BLaER1 treated with 17β-estradiol and CSF1 and Interleukin-3, amounts not matched to agents 10 nM and 100 nM (cell line): ENCODE data around the gene AP1G1.

Source experiments
- H3K27ac ChIP-seq, 11 experiments: shearing (Covaris generic); formaldehyde crosslinking; 2 replicates each; pipeline ENCODE4 v1.8.1; 2022
- H3K27me3 ChIP-seq, 11 experiments: shearing (Covaris generic); formaldehyde crosslinking; 2 replicates each; pipeline ENCODE4 v1.8.1; 2022
- H3K36me3 ChIP-seq, 11 experiments: shearing (Covaris generic); formaldehyde crosslinking; 2 replicates each; pipeline ENCODE4 v1.8.1; 2022
- H3K4me1 ChIP-seq, 10 experiments: shearing (Covaris generic); formaldehyde crosslinking; 2 replicates each; pipeline ENCODE4 v1.8.1; 2022
- H3K4me2 ChIP-seq, 11 experiments: shearing (Covaris generic); formaldehyde crosslinking; 2 replicates each; pipeline ENCODE4 v1.8.1; 2022
- H3K4me3 ChIP-seq, 10 experiments: shearing (Covaris generic); formaldehyde crosslinking; 2 replicates each; pipeline ENCODE4 v1.8.1; 2022
- H3K9ac ChIP-seq, 11 experiments: shearing (Covaris generic); formaldehyde crosslinking; 2 replicates each; pipeline ENCODE4 v1.8.1; 2022
- H3K9me3 ChIP-seq, 11 experiments: shearing (Covaris generic); formaldehyde crosslinking; replicated peaks in 1 of 11; 2 replicates each; pipeline ENCODE4 v1.8.1; 2022
- H4K20me1 ChIP-seq, 11 experiments: shearing (Covaris generic); formaldehyde crosslinking; 2 replicates each; pipeline ENCODE4 v1.8.1; 2022
- Cebpa-rat ChIP-seq, 11 experiments: shearing (Covaris generic); IDR thresholded peaks; 2 replicates each; pipeline ENCODE4 v1.8.1; 2022

AP1G1 gene

DNA sequence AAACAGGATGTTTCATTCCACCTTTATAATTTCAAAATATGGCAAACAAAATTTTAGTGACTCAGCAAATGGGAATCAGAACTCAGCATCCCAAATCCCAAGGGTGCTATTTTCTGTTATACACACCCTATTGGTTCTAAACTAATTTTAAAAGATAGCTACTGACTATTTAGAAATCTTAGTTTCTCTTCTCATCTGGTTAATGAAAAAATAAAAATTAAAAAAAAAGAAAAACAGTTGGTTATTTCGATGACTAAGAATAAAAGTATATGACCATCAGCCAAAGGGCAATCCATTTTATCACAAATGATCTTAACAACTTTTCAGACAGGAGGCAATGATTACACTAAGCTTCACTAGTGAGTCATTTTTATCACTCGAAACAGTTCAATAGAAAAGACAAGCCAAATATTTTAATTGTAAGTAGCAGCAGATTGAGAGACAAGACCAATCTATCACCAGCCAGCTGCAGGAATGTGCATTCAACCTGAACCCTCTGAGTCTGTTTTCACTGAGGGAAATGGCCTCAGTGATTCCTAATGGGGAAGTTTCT, 99.3 kb downstream of the AP1G1 start:
- peaks cover 0 to 4% (median 0%) of the 10 kb centered on the region in 10 experiments; a peak in 1 of 20 replicates for H3K4me1 ChIP-seq
- H3K36me3 ChIP-seq = peaks cover 0 to 31% (median 12%) of the 10 kb centered on the region in 11 experiments; a peak in 17 of 22 replicates
- no peaks in the 10 kb centered on the region for H3K27me3 ChIP-seq
- TF ChIP-seq Cebpa-rat (IDR thresholded peaks at IDR 0.05) = no peak
- no peak overlapping the region for H3K4me3 ChIP-seq
- peak overlapping the region in 1 of 11 experiments; percentile 4; a peak in 1 of 22 replicates for H3K4me2 ChIP-seq
- H3K9ac ChIP-seq = no peak overlapping the region
- H4K20me1 ChIP-seq = peaks cover 0 to 48% (median 0%) of the 10 kb centered on the region in 11 experiments; a peak in 5 of 22 replicates
- no peak overlapping the region for H3K27ac ChIP-seq
- no peaks in the 10 kb centered on the region for H3K9me3 ChIP-seq

- no peak overlapping the region for H3K9ac ChIP-seq
- H3K4me3 ChIP-seq = no peak overlapping the region
- H3K9me3 ChIP-seq = no peaks in the 10 kb centered on the region
- H3K36me3 ChIP-seq = peaks cover 0 to 31% (median 6%) of the 10 kb centered on the region in 11 experiments; a peak in 16 of 22 replicates
- no peak overlapping the region for H3K27ac ChIP-seq
- peaks cover 0 to 4% (median 0%) of the 10 kb centered on the region in 10 experiments; a peak in 1 of 20 replicates for H3K4me1 ChIP-seq
- no peak for TF ChIP-seq Cebpa-rat (IDR thresholded peaks at IDR 0.05)
- H3K27me3 ChIP-seq = no peaks in the 10 kb centered on the region
- H3K4me2 ChIP-seq = no peak overlapping the region
- peaks cover 0 to 44% (median 0%) of the 10 kb centered on the region in 11 experiments; a peak in 5 of 22 replicates for H4K20me1 ChIP-seq
These were observed 99.9 kb downstream of the AP1G1 start for GRCh38 chr16:71708696-71709095.

DNA sequence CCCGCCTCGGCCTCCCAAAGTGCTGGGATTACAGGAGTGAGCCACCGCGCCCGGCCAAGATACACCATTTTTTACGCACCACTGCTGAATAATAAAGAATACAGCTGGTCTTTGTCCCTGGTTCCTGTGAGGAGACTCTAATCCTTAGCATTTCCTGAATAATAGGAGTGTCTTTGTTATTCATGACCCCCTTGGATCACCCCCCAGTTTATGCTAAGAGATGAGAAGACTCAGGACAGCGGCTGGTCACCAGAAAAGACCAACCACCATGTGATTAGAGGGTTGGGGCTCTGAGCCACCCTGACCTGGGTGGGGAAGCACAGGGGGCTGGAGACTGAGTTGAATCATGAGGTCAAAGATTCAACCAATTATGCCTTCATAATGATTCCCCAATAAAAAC, 101.4 kb downstream of the AP1G1 start:
- no peak overlapping the region for H3K4me2 ChIP-seq
- no peak overlapping the region for H3K4me3 ChIP-seq
- peaks cover 0 to 44% (median 0%) of the 10 kb centered on the region in 11 experiments; a peak in 5 of 22 replicates for H4K20me1 ChIP-seq
- H3K36me3 ChIP-seq = peaks cover 0 to 35% (median 5%) of the 10 kb centered on the region in 11 experiments; a peak in 12 of 22 replicates
- TF ChIP-seq Cebpa-rat (IDR thresholded peaks at IDR 0.05) = no peak
- H3K27me3 ChIP-seq = no peaks in the 10 kb centered on the region
- peaks cover 0 to 4% (median 0%) of the 10 kb centered on the region in 10 experiments; a peak in 1 of 20 replicates for H3K4me1 ChIP-seq
- no peak overlapping the region for H3K27ac ChIP-seq
- H3K9me3 ChIP-seq = no peaks in the 10 kb centered on the region
- H3K9ac ChIP-seq = no peak overlapping the region

DNA sequence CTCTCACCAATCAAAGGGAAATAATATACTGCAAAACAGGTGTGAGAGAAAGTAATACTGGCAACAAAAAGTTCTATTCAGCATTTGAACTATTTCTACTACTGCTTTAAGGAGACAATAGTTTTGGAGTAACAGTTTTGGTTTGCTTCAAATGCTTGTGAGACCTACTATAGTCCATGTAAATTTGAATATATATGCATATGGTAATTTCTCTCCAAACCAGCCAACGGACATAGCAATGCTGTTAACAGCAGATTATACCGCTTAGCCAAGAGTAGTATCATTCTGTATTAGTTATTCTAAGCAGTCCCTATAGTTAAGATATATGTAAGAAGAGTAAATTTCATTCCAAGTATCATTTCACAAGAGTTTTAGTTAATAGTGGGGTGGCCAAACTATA, 102.6 kb downstream of the AP1G1 start:
- Histone ChIP-seq H3K27ac (no peak overlapping the region), H3K9ac (no peak overlapping the region), H3K4me3 (no peak overlapping the region), H3K9me3 (no peaks in the 10 kb centered on the region), H3K4me1 (peaks cover 0 to 4% (median 0%) of the 10 kb centered on the region in 10 experiments; a peak in 1 of 20 replicates), H3K36me3 (peaks cover 0 to 28% (median 9%) of the 10 kb centered on the region in 11 experiments; a peak in 14 of 22 replicates), H3K27me3 (no peaks in the 10 kb centered on the region), H3K4me2 (no peak overlapping the region), H4K20me1 (peaks cover 0 to 35% (median 0%) of the 10 kb centered on the region in 11 experiments; a peak in 5 of 22 replicates)
- no peak for TF ChIP-seq Cebpa-rat (IDR thresholded peaks at IDR 0.05)

- Histone ChIP-seq H3K4me2 (no peak overlapping the region), H4K20me1 (peaks cover 0 to 19% (median 0%) of the 10 kb centered on the region in 11 experiments; a peak in 2 of 22 replicates), H3K36me3 (peaks cover 11 to 55% (median 27%) of the 10 kb centered on the region in 11 experiments; a peak in 19 of 22 replicates), H3K4me1 (no peaks in the 10 kb centered on the region), H3K27me3 (no peaks in the 10 kb centered on the region), H3K9me3 (no peaks in the 10 kb centered on the region), H3K9ac (no peak overlapping the region), H3K27ac (no peak overlapping the region), H3K4me3 (no peak overlapping the region)
- TF ChIP-seq Cebpa-rat (IDR thresholded peaks at IDR 0.05) = no peak
These were observed 105.3 kb downstream of the AP1G1 start for GRCh38 chr16:71703333-71703732.

GRCh38 chr16:71700831-71701230, 107.8 kb downstream of the AP1G1 start:
- Histone ChIP-seq H3K9ac (no peak overlapping the region), H3K9me3 (no peaks in the 10 kb centered on the region), H4K20me1 (peaks cover 0 to 19% (median 0%) of the 10 kb centered on the region in 11 experiments; a peak in 2 of 22 replicates), H3K4me2 (no peak overlapping the region), H3K27me3 (no peaks in the 10 kb centered on the region), H3K36me3 (peaks cover 11 to 49% (median 25%) of the 10 kb centered on the region in 11 experiments; a peak in 19 of 22 replicates), H3K4me3 (no peak overlapping the region), H3K27ac (no peak overlapping the region), H3K4me1 (no peaks in the 10 kb centered on the region)
- no peak for TF ChIP-seq Cebpa-rat (IDR thresholded peaks at IDR 0.05)

GRCh38 chr16:71698491-71698890, 110.1 kb downstream of the AP1G1 start:
- TF ChIP-seq Cebpa-rat (IDR thresholded peaks at IDR 0.05) = no peak

DNA sequence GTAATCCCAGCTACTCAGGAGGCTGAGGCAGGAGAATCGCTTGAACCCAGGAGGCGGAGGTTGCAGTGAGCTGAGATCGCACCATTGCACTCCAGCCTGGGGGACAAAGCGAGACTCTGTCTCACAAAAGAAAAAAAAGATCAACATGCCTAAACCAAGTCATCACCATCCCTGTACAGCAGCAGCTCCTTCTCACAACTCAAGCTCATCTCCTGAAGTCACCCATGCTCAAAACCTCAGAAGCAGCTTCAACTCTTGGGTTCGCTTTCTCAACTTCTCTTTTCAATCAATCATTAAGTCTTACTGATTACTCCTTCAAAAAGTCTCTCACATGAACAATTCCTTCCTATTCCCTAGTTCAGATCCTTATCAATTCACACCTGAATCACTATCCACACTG, 115.5 kb downstream of the AP1G1 start:
- Histone ChIP-seq H4K20me1 (peaks cover 0 to 13% (median 0%) of the 10 kb centered on the region in 11 experiments; a peak in 2 of 22 replicates), H3K36me3 (peaks cover 25 to 41% (median 29%) of the 10 kb centered on the region in 11 experiments; a peak in 21 of 22 replicates), H3K4me1 (peaks cover 0 to 12% (median 10%) of the 10 kb centered on the region in 10 experiments; a peak in 14 of 20 replicates), H3K4me3 (no peak overlapping the region), H3K9me3 (no peaks in the 10 kb centered on the region), H3K9ac (no peak overlapping the region), H3K27me3 (no peaks in the 10 kb centered on the region), H3K27ac (no peak overlapping the region), H3K4me2 (peak overlapping the region in 7 of 11 experiments; percentile 3 to 55 (median 45); a peak in 12 of 22 replicates)
- TF ChIP-seq Cebpa-rat (IDR thresholded peaks at IDR 0.05) = no peak

More at GRCh38 chr16:71698491-71698890, 110.1 kb downstream of the AP1G1 start:
- Histone ChIP-seq H3K27me3 (no peaks in the 10 kb centered on the region), H3K4me1 (peaks cover 0 to 4% (median 2%) of the 10 kb centered on the region in 10 experiments; a peak in 12 of 20 replicates), H4K20me1 (peaks cover 0 to 10% (median 0%) of the 10 kb centered on the region in 11 experiments; a peak in 2 of 22 replicates), H3K4me3 (no peak overlapping the region), H3K9ac (no peak overlapping the region), H3K27ac (no peak overlapping the region), H3K36me3 (peaks cover 11 to 40% (median 25%) of the 10 kb centered on the region in 11 experiments; a peak in 19 of 22 replicates), H3K4me2 (no peak overlapping the region), H3K9me3 (no peaks in the 10 kb centered on the region)

- Histone ChIP-seq H4K20me1 (peaks cover 0 to 13% (median 0%) of the 10 kb centered on the region in 11 experiments; a peak in 1 of 22 replicates), H3K9me3 (no peaks in the 10 kb centered on the region), H3K36me3 (peaks cover 33 to 69% (median 46%) of the 10 kb centered on the region in 11 experiments), H3K9ac (no peak overlapping the region), H3K27me3 (no peaks in the 10 kb centered on the region), H3K27ac (no peak overlapping the region), H3K4me3 (no peak overlapping the region), H3K4me2 (no peak overlapping the region), H3K4me1 (peaks cover 0 to 12% (median 10%) of the 10 kb centered on the region in 10 experiments; a peak in 14 of 20 replicates)
- TF ChIP-seq Cebpa-rat (IDR thresholded peaks at IDR 0.05) = no peak
These were observed 118.7 kb downstream of the AP1G1 start for GRCh38 chr16:71689901-71690300.
